Stimulated activated CD4-positive, alpha-beta T cell treated with anti-CD3 and anti-CD28 coated beads, TNF-alpha, amount 100 ng/mL, for 4 hours (primary cell): ENCODE data around the gene HCRTR1.

ENCODE experiments used
- DNase-seq, 3 experiments: peaks; one replicate each; pipeline ENCODE4 v3.0.0-alpha.2; 2020; ENCODE audit warnings: low read depth in 3 of 3

The HCRTR1 gene

DNA sequence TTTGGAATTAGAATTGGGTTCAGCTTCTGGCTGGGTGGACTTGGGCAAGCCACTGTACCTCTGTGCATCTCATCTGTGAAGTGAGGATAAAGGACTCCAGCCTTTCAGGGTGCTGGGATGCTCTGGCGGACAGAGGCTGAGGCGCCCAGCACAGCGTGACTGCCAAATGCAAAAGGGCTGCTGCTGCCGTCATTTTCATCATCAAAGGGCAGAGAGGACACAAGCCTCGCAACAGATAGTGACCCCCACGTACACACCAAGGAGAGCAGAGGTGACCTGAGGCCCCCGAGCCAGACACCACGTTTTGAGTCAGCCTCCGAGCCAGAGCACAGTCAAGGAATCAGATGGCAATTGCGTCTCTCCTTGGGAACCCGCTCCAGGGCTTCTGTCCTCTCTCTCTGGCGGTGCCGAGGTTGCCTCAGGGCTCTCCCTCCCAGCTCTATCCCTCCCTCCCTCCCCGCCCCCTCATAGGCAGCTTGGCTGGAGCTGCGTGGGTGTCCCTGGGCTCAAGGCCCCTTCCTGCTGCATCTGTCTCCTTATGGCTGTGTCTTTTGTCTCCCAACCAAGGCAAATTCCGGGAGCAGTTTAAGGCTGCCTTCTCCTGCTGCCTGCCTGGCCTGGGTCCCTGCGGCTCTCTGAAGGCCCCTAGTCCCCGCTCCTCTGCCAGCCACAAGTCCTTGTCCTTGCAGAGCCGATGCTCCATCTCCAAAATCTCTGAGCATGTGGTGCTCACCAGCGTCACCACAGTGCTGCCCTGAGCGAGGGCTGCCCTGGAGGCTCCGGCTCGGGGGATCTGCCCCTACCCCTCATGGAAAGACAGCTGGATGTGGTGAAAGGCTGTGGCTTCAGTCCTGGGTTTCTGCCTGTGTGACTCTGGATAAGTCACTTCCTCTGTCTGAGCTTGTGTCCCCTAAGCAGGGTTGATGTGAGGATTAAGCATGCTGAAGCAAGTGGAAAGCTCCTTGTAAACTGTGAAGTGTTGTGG is 9.0 kb downstream of the HCRTR1 start:
- no peak for DNase-seq

DNA sequence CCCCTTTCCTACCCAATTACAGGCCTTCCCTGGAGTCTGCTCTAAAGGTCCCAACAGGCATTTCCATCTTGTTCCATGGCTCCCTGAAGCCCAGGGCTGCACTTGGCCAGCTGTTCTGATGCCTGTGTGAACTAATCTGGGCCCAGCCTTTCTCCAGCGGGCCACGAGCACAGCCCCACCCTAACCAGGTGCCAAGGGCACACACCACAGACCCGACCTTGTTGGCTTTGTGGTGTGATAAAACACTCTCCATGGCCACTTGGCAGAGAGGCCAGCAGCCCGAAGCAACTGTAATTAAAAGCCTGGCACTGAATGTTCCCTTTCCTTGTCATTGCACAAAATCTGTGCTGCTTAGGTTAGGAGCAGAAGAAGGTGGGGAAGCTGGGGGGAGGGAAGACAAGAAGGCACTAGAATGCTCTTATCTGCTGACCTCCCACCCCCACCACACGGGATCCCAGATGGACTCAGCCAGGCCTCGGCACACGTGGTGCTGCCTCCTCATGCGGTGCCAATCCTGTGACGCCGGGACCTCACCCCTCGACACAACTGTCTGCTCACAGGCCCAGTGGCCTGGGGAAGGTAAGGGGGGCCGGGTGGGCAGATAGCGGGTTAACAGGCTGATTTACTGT is 9.9 kb downstream of the HCRTR1 start:
- no peak for DNase-seq

DNA sequence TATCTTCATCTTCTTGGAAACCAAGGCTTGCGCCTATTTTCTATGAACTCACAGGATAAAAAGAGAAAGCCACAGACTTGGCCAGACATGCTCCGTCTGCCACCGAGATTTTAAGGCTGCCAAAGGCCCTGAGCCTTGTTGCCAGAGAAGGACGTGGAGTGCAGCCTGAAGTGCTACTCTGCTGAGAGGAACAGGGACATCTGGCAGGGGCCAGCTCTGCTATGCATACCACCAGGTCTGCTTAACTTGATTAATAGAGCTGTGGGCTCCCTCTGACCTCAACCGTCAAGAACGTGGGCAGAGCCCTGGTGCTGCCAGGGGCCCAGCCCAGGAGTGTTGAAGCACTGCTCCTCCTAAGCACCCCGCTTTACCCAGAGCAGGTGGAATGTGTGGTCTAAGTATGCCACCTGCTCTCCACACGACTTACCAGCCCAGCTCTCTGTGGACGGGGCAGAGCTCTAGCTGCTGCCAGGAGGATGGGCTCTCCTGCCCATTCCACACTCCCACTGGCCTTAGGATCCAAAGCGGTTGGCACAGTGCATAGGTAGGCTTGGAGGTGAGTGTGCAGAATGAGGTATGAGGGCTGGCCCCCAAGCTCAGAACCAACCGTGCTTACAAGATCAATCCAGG is 10.6 kb downstream of the HCRTR1 start:
- no peak for DNase-seq

DNA sequence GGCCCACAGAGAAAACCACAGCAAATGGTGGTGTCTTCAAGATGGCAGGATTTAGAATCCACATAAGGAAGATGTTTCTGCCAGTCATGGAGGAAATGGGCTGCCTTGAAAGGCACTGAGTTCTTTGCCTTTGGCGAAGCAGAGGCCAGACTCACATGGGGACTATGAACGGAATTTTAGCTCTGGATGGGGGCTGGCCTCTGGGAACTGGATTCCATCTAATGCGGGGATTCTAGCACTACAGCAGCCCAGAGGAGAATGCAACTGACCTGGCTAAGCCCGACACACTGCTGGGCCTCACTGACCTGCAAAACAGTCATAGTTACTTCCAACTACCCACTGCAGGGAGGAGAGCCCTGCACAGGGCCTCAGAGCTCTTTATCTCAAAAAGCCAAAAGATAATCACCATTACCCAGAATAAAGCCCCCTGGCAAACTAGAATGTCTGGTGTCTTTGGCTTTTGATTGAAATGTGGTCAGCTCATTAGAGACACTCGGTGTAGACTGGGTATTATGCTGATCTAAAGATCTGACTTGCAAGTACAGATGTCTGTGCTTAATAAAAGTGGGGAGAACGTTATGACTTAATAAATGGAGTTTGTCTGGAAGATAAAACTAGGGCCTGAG is 11.6 kb downstream of the HCRTR1 start:
- DNase-seq: no peak

DNA sequence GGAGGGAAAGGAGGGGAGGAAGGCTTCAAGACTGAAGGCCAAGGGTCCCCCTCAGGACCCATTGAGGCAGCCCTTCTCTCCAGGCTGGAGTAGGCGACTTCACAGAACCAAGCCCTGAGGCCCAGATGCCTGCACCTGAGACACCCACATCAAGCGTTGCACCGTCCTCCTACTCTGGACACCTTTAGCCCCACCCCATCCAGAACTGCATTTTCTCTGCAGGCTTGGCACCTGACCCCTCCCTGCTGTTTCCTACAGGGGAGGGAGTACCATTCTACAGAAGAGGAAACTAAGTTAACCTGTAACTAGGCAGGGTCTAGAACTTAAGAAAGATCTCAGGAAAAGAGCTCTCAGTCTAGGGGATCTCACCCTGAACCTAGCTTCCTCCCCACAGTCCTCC is 15.2 kb downstream of the HCRTR1 start:
- DNase-seq: no peak

DNA sequence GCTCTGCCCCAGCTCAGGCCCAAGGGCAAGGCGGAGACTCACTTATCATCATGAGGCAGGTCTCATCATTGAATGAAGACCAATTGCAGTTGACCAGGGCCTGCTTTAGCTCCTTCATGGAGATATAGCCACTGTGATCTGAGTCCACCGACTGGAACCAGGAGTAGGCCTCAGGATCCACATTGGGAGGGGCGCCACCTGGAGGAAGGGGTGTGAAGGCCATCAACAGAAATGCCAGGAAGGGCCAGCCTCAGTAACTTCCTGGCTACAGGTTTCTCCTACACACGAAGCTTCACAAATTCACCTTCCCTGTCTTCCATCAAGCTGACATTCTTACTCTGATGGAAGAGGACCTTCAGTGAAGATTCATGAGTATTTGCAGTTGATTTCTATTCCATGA is 15.6 kb downstream of the HCRTR1 start:
- DNase-seq: no peak

DNA sequence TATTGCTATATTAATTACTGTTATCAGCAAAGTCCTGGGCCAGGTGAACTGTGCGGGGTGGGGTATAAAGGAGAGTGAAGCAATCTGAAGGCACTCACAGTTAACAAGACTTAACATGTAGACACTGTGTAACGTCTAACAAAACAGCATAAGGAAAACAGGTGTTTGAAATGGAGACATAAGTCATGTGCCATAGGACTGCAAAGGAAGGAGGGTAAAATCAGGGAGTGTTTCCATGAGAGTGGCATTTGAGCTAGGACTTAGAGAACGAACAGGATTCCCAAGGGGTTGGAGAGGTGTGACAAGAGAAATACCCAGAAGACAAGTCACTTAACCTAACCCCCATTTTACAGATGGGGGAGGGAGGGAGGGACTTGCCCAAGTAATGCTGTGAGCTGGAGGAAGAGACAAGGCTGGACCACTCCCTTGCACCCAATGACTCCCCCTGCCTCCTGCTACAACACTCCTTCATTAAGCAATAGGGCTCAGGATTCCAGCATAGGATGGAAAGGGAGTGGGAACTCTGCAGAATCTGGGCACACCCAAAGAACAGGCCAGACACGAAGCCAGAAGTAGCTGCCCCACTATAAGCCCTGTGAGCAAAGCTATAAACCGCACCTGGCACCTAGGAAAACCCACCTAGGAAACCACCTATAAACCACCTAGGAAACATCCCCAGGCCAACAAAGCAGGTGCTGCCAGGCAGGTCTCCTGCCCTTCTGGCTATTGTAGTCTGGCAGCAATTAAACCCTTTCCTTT is 20.6 kb downstream of the HCRTR1 start:
- no peak for DNase-seq

DNA sequence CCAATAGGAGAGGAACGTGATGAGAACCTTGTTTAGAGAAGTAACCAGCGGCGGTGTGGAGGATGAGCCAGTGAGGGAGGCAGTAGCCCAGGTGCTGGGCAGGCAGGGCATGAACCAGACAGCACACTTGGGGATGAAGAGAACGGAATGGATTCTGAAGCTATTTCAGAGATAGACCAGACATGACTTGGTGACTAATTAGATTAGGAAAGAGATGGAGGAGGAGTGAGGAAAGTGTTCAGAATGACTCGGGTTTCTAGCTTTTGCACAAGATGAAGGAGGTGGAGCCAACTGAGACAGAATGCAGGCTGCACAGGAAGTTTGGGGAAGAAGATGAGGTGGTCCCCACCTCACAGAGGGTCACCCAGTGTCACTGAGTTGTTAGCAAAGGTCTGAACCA is 22.1 kb downstream of the HCRTR1 start:
- DNase-seq: no peak

DNA sequence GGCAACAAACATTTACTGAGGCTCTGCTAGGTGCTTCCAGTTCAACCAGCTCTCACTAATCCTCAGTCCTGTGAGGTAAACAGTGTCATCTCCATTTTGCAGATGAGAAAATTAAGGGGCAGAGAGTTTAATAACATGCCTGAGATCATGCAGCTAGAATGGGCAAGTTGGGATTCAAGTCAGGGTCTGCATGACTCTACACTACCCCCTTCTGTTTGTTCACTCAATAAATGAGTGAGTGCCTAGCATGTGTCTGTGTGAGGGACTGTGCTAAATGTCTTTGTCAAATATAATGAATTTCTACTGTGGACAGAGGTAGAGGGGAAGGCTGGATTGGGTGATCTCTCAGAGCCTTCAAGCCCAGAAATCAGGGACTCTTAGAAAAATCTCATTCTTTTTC is 22.7 kb downstream of the HCRTR1 start:
- no peak for DNase-seq

DNA sequence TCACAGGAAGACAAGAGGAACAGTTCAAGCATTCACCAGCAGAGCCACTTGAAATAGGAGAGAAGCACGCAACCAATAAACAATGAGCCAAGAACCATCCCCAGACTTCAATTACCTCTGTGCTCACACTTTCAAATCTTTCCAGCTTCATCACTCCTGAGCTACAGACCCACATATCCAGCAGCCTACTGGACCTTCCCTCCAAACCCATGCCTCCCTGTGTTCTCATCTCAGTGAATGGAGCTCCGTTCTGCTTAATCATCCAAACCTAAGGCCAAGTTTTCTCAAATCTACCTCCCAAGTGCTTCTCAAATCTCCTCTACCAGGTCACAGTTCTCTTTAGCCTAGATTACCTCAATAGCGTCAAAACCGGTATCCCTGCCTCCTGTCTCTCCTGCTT is 23.5 kb downstream of the HCRTR1 start:
- DNase-seq: no peak

DNA sequence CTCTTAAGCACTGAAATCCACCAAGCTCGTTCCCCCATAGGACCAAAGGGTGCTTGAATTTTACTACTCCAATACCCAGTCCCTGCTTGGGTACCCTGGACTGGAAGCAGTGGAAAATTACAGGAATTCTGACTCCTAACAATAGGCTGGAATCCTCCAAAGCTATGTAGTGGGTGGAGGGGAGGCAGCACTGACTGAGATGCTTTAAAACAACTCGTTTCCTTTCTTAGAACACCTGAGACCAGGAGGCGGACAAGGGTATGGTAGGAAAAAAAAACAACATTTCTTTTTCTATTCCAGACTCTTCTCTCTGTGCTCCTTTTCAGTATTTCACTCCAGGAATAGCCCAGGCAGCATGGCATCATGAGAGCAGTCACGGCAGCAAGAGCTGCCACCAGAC is 24.9 kb downstream of the HCRTR1 start:
- no peak for DNase-seq

DNA sequence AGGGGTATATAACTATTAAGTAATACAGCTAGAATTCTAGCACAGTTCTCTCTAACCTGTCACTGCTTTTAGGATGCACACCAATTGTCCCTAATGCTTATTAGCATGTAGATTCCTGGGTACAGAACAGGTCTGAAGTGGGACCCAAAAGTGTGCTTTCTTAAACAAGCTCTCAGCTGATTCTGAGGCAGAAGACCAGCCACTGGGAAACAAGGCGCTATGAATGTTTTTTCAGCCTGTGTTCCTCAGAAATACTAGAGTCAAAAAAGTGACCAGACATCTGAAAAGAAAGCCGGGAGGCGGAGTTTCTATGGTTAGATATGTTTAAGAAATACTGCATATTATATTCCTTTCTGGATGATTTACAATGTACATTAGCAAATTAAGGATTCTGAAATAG is 25.4 kb downstream of the HCRTR1 start:
- DNase-seq: no peak

DNA sequence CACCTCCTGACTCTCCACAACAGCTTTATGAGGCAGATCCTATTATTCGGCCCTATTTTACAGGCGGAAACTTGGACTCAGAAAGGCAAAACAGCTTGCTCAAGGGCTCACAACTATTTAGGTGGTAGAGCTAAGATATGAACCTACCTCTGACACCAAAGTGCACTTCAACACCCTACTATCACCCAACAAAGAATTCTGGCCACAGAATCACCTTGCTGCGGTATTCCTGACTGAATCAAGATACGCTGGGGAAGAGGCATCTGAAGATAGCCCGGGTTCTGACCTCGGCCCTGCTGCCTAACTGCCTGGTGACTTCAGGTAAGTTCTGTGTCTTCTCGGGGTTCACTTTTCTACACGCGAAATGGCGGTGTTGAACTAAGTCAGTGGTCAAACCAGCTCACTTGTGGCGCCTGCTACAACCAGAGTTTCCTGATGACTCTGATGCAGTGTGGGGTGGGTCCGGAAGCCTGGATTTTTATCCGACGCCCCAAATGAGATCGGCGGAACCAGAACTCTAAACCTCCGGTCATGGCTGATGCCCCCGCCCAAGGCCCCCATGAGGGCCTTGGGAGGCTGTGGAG is 26.6 kb downstream of the HCRTR1 start:
- no peak for DNase-seq

DNA sequence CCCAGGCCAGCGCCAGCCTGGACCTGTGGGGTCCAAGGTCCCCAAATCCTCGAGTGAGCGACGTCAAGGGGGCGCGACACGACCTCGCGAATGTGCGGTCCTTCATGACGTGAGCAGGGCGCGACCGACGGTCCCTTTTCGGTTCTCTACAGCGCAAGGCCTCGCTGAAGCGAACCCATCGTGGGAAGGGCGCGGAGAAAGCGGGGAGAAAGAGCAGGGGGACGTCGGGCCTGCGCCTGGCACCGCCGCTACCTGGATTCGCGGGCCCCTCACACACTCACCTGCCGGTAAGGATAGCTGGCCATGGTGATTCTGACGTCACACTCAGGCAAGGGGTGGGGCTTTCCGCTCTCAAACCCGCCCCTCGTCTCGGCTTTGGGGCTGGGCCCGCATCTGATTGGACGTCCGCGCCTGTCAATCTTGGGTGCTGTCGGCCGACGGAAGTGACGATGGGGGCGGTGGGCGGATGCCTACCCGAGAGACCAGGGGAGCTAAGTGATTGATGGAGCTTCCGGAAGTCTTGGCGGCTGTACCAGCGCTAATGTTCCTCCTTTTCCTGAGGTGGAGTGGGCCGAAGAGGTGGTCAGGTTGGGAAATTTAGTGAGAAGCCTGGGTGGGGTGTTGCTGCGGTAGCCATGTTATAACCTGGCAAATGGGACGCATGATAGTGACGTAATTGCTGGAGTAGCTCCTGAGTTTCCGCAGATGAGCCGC is 27.2 kb downstream of the HCRTR1 start, which contains the start of gene PEF1:
Gene PEF1 (minus strand): TSS at position 317 of the 714 bp plus-strand sequence. CDS start 12 bp downstream, at position 305.
- DNase-seq: peak; percentile 98 to 99 (median 99)

DNA sequence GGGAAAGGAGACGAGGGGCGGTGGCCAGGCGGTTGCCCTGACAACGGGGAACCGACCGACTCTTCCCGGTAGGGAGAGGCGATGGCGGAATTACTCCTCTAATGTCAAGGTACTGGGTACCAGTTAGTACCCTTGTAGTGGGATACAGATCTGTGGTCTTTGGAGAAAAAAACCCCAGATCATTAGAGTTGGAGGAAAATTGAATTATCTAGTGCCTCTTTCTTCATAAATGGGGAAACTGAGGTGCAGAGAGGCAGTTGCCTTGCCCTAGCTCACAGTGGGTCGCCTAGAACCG is 27.7 kb downstream of the HCRTR1 start:
- no peak for DNase-seq

DNA sequence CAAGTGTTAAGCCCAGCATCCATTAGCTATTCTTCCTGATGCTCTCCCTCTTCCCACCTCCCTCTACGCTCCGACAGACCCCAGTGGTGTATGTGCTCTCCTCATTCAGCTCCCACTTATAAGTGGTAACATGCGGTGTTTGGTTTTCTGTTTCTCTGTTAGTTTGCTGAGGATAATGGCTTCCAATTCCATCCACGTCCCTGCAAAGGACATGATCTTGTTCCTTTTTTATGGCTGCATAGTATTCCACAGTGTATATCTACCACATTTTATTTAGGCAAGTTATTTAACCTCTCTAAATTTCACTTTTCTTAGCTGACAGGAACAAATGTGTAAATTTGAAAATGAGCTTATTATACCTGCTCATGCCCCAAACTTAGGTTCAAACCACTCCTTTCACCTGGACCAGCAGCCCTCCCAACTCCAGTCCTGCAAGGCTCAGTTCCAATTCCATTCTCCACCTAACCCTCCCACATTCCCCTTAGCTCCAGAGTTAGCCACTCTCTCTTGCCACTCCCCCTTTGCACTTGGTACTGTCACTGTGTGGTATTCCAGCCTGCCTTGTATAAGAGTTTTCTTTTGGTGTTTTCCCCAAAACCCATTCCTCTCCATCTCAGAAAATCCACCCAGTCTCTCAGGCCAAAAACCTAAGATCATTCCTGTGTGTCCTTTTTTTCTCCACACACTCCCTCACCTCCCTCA is 28.9 kb downstream of the HCRTR1 start:
- DNase-seq: no peak

DNA sequence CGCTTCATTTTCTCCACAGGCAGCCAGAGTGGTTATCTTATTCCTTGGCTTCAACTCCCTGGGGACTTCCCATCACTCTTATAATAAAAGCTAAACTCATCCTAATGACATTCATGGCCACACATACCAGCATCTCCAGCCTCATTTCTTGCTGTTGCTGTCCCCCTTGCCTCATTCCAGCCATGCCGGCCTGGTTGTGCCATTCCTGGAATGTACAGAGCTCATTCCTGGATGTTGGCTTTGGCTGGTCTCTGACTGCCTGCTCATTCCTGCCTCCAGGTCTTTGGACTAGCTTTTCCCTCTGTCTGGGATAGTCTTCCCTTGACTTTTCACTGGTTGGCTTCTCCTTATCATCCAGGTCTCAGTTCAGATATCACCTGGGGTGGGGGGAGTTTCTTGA is 29.6 kb downstream of the HCRTR1 start:
- no peak for DNase-seq

DNA sequence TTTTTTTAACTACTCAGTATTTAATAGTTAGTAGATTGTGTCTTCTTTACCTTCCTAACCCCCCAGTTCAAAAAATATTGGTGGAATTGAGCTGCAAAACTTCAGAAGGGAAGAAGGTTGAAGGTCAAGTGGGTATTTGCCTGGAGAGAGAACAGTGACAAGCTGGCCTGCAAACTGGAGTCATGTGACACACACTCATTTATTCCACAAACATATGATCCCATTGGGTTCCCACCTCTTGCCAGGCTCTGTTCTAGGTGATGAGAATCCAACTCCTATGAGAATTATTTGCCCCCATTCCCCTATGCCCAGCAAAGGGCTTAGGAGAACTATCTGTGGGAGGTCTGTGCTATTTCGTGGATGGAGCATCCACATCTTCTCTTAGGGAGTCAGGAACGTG is 30.7 kb downstream of the HCRTR1 start:
- no peak for DNase-seq

DNA sequence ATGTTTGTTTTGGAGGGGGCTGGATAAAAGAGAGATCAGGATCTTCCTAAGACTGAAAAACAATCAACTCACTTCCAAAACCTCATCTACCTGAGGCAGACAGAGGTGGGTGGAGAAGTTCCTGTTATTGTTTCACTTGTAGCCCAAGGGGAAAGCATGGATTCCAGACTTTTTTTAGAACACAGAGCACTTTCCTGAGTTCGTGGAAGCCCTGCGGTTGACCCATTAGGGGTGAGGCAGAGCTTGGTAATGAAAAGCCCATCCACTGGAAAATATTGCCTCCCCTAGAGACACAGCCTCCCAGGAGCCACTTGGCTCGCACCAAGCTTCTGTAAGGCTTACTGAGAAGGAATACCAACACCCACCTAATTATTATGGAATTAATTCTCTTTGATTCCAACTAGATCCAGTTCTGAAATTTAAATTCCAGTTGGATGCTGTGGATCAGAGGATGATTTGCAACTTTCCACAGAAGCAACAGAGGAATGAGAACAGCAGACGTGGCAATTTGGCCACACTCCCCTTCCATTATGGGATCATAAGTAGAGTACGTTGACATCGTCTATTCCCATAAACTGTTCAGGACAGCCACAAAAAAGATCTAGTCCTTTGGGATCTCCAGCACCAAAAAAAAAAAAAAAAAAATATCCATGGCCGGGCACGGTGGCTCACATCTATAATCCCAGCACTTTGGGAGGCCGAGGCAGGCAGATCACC is 31.3 kb downstream of the HCRTR1 start:
- DNase-seq: no peak
